Kidney (tissue), 14 donors: ENCODE data around the gene ADGRL1. TPM values are rescaled to one million over a fixed set of nuclear protein-coding genes. Genes with fewer than 3 reads are reported as not detected.
"Not testable (repeated sequence)": the region's sequence is repeated elsewhere in the genome, so short reads cannot be mapped to it uniquely, and the experiment has no call there.

Experiments
- DNase-seq, 5 donors: peaks; one replicate each; pipeline ENCODE4 v3.0.0-alpha.2; 2013 to 2020
- FAIRE-seq: peaks from 2 replicates; lab custom pipeline; 2012; peaks lifted over from hg19 to GRCh38; lab: Jason Lieb, UNC
- H3K27ac ChIP-seq, 2 donors: one replicate each; pipeline ENCODE4 v1.7.0; 2013; ENCODE audit warnings: low read depth in 2 of 2, low read length in 2 of 2, inconsistent platforms in 1 of 2
- H3K27me3 ChIP-seq: one replicate; pipeline ENCODE4 v1.7.1; 2013; ENCODE audit warnings: low read length, inconsistent platforms; ENCODE audit not compliant: control insufficient read depth, insufficient read depth
- H3K36me3 ChIP-seq, 3 donors: one replicate each; pipeline versions ENCODE4 v1.7.0 to v1.7.1; 2013; ENCODE audit warnings: low read length in 3 of 3, control low read depth in 1 of 3, inconsistent platforms in 1 of 3; ENCODE audit not compliant: insufficient read depth in 3 of 3, control insufficient read depth in 2 of 3
- H3K4me1 ChIP-seq, 3 donors: one replicate each; pipeline versions ENCODE4 v1.7.0 to v1.7.1; 2013; ENCODE audit warnings: low read length in 3 of 3, inconsistent platforms in 1 of 3, low read depth in 1 of 3; ENCODE audit not compliant: control insufficient read depth in 2 of 3, insufficient read depth in 2 of 3
- H3K4me3 ChIP-seq, 3 donors: one replicate each; pipeline versions ENCODE4 v1.7.0 to v1.8.1; 2013; ENCODE audit warnings: low read length in 3 of 3, control low read depth in 1 of 3, inconsistent platforms in 1 of 3
- H3K9ac ChIP-seq, 3 donors: one replicate each; pipeline versions ENCODE4 v1.7.0 to v1.7.1; 2013; ENCODE audit warnings: low read length in 3 of 3, control low read depth in 1 of 3, inconsistent platforms in 1 of 3
- H3K9me3 ChIP-seq, 3 donors: one replicate each; pipeline versions ENCODE4 v1.7.0 to v1.7.1; 2013; ENCODE audit warnings: low read length in 3 of 3, control low read depth in 1 of 3, inconsistent platforms in 1 of 3; ENCODE audit not compliant: control insufficient read depth in 2 of 3, insufficient read depth in 1 of 3
- intact Hi-C: fragments of 100-400 bp; cut with DNase I; formaldehyde crosslinking; loops from one replicate; pipeline ENCODE4 v1.11.1; 2022
- polyA plus RNA-seq: library from polyadenylated mRNA; stranded (reverse); fragments of 350-450 nt; fragmentation: Illumina TruSeq; extraction: RNeasy Lipid Tissue Mini Kit (QIAGEN cat#74804); gene quantifications from one replicate; pipeline ENCODE4 v1.2.3, GENCODE V29; 2014; ENCODE audit warnings: low read depth, low replicate concordance; ENCODE audit not compliant: insufficient read depth
- total RNA-seq: library from RNA; stranded (reverse); fragmentation: NEBNext Ultra II Directional; extraction: Animal tissue kit (Norgen Biotek cat#: 25700); gene quantifications from one replicate; pipeline ENCODE4 v1.2.1, GENCODE V29; 2021
- TF ChIP-seq, protein P1 (sequence below): IDR thresholded peaks from 3 replicates; pipeline ENCODE4 v1.5.1; 2012; ENCODE audit warnings: mild to moderate bottlenecking, moderate library complexity, borderline replicate concordance; ENCODE audit not compliant: insufficient read depth; ENCODE audit errors: extremely low read depth
- donor health status: control.
- donor health status: control.
- donor health status: control.
- donor health status: control.
- donor health status: control.
- donor health status: DM: yes; HTN: yes; CAD: no.
- donor health status: Normal renal cell carcinoma (clear cell type).

ADGRL1 gene
- total and polyA plus RNA-seq, 2 donors from 2014 or later = 6.3 to 30.2 TPM

DNA sequence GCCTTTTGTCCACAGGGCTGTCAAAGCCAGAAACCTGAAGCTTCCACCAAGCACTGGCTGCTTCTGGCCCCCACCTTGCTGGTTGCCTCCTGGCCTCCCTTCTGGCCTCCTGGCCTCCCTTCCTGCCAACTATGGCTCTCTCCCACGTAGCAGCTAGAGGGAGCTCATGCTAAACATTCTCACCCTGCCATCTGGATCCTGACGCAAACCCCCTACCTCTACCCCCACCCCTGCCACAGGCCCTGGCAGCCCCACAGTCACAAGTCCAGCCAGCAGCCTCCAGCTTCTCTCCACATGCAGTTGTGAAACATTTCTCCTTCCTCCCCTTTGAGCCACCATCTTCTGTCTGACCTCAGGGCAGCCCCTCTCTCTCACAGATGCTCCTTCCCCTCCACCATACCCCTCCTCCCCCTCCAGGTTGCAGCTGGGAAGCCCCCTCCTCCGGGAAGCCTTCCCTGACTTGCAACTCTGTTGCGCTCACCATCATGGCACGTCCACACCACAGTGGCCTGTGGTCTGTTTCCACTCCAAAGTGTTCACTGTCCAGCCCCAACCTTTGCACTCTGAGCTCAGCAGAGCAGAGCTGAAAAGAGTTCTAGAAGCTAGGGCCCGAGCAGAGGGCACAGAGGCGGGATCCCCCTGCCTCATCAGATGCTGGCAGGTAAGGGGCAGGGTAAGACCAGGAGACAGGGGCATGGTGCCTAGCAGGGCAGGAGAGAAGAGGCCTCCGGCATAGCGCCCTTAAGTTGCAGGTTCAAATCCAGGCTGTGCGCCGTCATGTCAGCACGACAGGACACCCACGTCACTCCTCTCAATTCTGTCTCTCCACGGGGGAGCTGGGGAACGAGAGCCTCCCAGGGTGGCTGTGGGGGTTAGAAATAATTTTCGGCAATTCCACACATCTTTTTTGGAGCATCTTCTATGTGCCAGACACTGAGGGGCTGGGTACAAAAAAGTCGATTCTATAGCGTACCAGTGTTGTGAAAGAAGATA lies 7.3 kb downstream of the ADGRL1 start:
- DNase-seq (peak in 1 of 5 donors; percentile 52), FAIRE-seq (no peak)
- TF ChIP-seq, protein P1, sequence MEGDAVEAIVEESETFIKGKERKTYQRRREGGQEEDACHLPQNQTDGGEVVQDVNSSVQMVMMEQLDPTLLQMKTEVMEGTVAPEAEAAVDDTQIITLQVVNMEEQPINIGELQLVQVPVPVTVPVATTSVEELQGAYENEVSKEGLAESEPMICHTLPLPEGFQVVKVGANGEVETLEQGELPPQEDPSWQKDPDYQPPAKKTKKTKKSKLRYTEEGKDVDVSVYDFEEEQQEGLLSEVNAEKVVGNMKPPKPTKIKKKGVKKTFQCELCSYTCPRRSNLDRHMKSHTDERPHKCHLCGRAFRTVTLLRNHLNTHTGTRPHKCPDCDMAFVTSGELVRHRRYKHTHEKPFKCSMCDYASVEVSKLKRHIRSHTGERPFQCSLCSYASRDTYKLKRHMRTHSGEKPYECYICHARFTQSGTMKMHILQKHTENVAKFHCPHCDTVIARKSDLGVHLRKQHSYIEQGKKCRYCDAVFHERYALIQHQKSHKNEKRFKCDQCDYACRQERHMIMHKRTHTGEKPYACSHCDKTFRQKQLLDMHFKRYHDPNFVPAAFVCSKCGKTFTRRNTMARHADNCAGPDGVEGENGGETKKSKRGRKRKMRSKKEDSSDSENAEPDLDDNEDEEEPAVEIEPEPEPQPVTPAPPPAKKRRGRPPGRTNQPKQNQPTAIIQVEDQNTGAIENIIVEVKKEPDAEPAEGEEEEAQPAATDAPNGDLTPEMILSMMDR = no peak
- no peak overlapping the region for H3K4me3 ChIP-seq
- no peaks in the 10 kb centered on the region for H3K4me1 ChIP-seq
- H3K9ac ChIP-seq = no peak overlapping the region
- H3K9me3 ChIP-seq = no peaks in the 10 kb centered on the region
- H3K27ac ChIP-seq = no peak overlapping the region
- intact Hi-C loops = no loop called here
- H3K27me3 ChIP-seq = no peaks in the 10 kb centered on the region
- no peaks in the 10 kb centered on the region for H3K36me3 ChIP-seq

DNA sequence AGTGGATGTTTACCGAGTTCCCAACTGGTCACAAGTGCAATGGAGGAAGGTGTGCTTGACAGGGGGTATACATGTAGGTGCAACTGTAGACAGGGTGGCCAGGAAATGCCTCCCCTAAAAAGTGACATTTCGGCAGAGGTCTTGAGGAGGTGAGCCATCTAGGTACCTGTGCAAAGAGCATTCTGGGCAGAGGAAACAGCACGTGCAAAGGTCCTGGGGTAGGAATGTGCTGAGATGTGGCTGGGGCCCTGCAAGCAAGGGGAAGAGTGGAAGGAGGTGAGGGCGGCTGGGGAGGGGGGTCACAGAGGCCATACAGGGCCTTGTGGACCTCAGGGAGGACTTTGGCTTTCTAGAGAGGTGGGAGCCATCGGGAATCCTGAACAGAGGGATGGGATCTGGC lies 8.1 kb downstream of the ADGRL1 start:
- H3K4me1 ChIP-seq = no peaks in the 10 kb centered on the region
- intact Hi-C loops = no loop called here
- TF ChIP-seq, protein P1 = no peak

DNA sequence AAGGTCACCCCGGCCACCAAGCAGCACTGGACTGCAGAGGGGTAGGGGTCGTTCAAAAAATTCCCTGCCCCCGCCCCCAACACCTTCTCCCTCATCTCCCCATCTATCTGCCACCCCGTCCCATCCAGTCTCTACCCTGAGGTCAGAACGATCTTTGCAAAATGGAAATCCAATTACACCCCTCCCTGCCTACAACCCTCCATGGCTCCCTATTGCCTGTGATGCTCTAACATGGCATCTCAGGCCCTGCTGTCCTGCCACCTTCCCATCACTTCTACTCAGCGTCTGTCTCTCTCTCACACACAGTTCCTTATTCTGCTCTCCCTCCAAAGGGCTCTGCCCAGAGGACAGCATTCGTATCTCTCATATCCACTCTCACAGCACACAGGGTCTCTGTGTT lies 8.7 kb downstream of the ADGRL1 start:
- H3K27ac ChIP-seq, H3K36me3 ChIP-seq, H3K4me1 ChIP-seq, H3K9ac ChIP-seq, H3K9me3 ChIP-seq, DNase-seq, H3K27me3 ChIP-seq, FAIRE-seq, H3K4me3 ChIP-seq, intact Hi-C loops: not testable (repeated sequence)

More for the DNA sequence above, 8.1 kb downstream of the ADGRL1 start:
- FAIRE-seq = no peak
- peak in 1 of 5 donors; percentile 26 for DNase-seq
- Histone ChIP-seq H3K9me3 (no peaks in the 10 kb centered on the region), H3K4me3 (no peak overlapping the region), H3K27me3 (no peaks in the 10 kb centered on the region), H3K27ac (no peak overlapping the region), H3K36me3 (no peaks in the 10 kb centered on the region), H3K9ac (no peak overlapping the region)

DNA sequence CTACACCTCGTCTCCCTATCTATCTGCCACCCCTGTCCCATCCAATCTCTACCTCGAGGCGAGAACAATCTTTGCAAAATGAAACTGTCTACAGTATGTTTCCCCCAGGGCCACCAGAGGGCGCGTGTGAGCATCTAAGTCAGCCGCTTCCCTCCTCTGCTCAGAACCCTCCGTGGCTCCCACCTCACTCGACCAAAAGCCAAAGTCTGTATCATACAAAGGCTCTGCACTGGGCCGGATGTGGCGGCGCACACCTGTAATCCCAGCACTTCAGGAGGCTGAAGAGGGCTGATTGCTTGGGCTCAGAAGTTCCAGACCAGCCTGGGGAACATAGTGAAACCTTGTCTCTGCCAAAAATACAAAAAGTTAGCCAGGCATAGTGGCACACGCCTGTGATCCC lies 9.9 kb downstream of the ADGRL1 start:
- H3K9ac ChIP-seq, intact Hi-C loops, H3K4me3 ChIP-seq, FAIRE-seq, H3K9me3 ChIP-seq, H3K4me1 ChIP-seq, H3K27ac ChIP-seq, H3K36me3 ChIP-seq, H3K27me3 ChIP-seq: not testable (repeated sequence)
- DNase-seq = peak in 3 of 5 donors; percentile 43 to 71 (median 50)
- TF ChIP-seq, protein P1 = peak; percentile 50

DNA sequence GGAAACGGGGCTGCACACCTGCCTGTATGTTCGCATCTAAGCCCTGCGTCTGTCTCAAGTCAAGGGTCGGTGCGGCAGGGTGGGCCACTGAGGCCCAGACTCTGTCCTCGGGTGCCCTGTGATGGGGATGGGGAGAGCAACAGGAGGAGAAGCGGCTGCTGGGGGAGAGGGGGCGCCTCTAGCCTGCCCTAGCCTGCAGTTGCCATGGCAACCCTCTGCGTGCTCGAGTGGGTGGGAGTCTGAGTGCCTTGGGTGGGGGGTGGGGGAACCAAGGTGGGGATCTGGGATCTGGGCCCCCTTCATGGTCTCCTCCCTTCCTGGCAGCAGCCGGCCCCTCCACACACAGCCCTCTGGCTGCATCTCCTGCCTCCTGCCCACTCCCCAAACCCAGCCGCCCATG lies 10.8 kb downstream of the ADGRL1 start:
- FAIRE-seq, H3K4me3 ChIP-seq, H3K9ac ChIP-seq, H3K27ac ChIP-seq, intact Hi-C loops, DNase-seq, H3K27me3 ChIP-seq, H3K9me3 ChIP-seq, H3K36me3 ChIP-seq, H3K4me1 ChIP-seq: not testable (repeated sequence)
